ENCODE data around the gene CCDC144A. TPM values are rescaled to one million over a fixed set of nuclear protein-coding genes. Genes with fewer than 3 reads are reported as not detected.
"Not testable (repeated sequence)": the region's sequence is repeated elsewhere in the genome, so short reads cannot be mapped to it uniquely, and the experiment has no call there.

CCDC144A gene
- total RNA-seq, 1 experiment from 2014 or later, result 1.9 TPM

- no CpG with 5 or more reads among the region's 10 CpGs for WGBS (ENCODE audit: extremely low coverage, insufficient read length, low lambda C conversion rate)
Measured at GRCh38 chr17:16751224-16751923, 61.3 kb downstream of the CCDC144A start.

GRCh38 chr17:16751924-16752287, 61.9 kb downstream of the CCDC144A start:
- H3K27me3 Mint-ChIP-seq (ENCODE audit: low read depth), result peaks cover 26% of the 10 kb centered on the region
- H4K91ac ChIP-seq (ENCODE audit: insufficient read length, low read depth, low read length); H3K27ac Mint-ChIP-seq; H3K36me3 Mint-ChIP-seq (ENCODE audit: insufficient read depth in 1 of 3, low read depth in 3 of 3); H3K79me2 ChIP-seq (ENCODE audit: insufficient read depth, low read length); H3K9me3 Mint-ChIP-seq; H2AFZ ChIP-seq (ENCODE audit: low read length); H3K79me1 ChIP-seq (ENCODE audit: insufficient read depth, low read depth, low read length, poor library complexity, severe bottlenecking); H3K23me2 ChIP-seq (ENCODE audit: insufficient read length, low read depth, low read length, poor library complexity, severe bottlenecking); H2BK20ac ChIP-seq (ENCODE audit: low read depth, low read length, poor library complexity, severe bottlenecking); H3K4me1 ChIP-seq (ENCODE audit: insufficient read depth, low read length); H2BK120ac ChIP-seq (ENCODE audit: low read depth, low read length, poor library complexity, severe bottlenecking); H3K9me3 ChIP-seq (ENCODE audit: control insufficient read depth, low read depth, low read length); H3K27me3 ChIP-seq (ENCODE audit: insufficient read depth, low read length); H2BK15ac ChIP-seq (ENCODE audit: low read depth, low read length); H2BK12ac ChIP-seq (ENCODE audit: insufficient read length, low read depth, low read length); H2AK5ac ChIP-seq (ENCODE audit: insufficient read length, low read length); H3T11ph ChIP-seq (ENCODE audit: low read length); H3K14ac ChIP-seq (ENCODE audit: insufficient read depth, low read length); H3K27ac ChIP-seq (ENCODE audit: insufficient read length, low read depth, low read length); H2BK5ac ChIP-seq (ENCODE audit: insufficient read length, low read length); H3K18ac ChIP-seq (ENCODE audit: insufficient read length, low read depth, low read length); H3K4me2 ChIP-seq (ENCODE audit: insufficient read depth, insufficient read length, low read length); H4K5ac ChIP-seq (ENCODE audit: insufficient read length, low read depth, low read length); H3K4ac ChIP-seq (ENCODE audit: low read depth, low read length); H4K8ac ChIP-seq (replicated peaks; ENCODE audit: insufficient read length, low read depth, low read length); H3K9ac ChIP-seq (ENCODE audit: extremely low read depth, insufficient read length, low read length); H3K4me3 Mint-ChIP-seq; H3K56ac ChIP-seq (ENCODE audit: insufficient read length, low read depth, low read length); H3K23ac ChIP-seq (ENCODE audit: insufficient read length, low read depth, low read length); H4K20me1 ChIP-seq (ENCODE audit: control insufficient read depth, insufficient read depth, insufficient read length): not testable (repeated sequence)
- peak; percentile 33 for DNase-seq
- no CpG with 5 or more reads among the region's 10 CpGs for WGBS (ENCODE audit: extremely low coverage, insufficient read length, low lambda C conversion rate)
- peaks cover 8 to 12% of the 10 kb centered on the region in 2 experiments for H3K4me1 Mint-ChIP-seq

More at GRCh38 chr17:16751224-16751923, 61.3 kb downstream of the CCDC144A start:
- Mint-ChIP-seq H3K27me3 (ENCODE audit: low read depth) (peaks cover 28% of the 10 kb centered on the region), H3K4me1 (peaks cover 10 to 14% of the 10 kb centered on the region in 2 experiments)
- H3K4me3 Mint-ChIP-seq; H3K56ac ChIP-seq (ENCODE audit: insufficient read length, low read depth, low read length); H3K9me3 Mint-ChIP-seq; H3K36me3 Mint-ChIP-seq (ENCODE audit: insufficient read depth in 1 of 3, low read depth in 3 of 3); H2BK12ac ChIP-seq (ENCODE audit: insufficient read length, low read depth, low read length); H3K79me1 ChIP-seq (ENCODE audit: insufficient read depth, low read depth, low read length, poor library complexity, severe bottlenecking); H2BK15ac ChIP-seq (ENCODE audit: low read depth, low read length); H2BK120ac ChIP-seq (ENCODE audit: low read depth, low read length, poor library complexity, severe bottlenecking); H3K27ac Mint-ChIP-seq; H2AK5ac ChIP-seq (ENCODE audit: insufficient read length, low read length); H4K20me1 ChIP-seq (ENCODE audit: control insufficient read depth, insufficient read depth, insufficient read length); H3K79me2 ChIP-seq (ENCODE audit: insufficient read depth, low read length); H3K27ac ChIP-seq (ENCODE audit: insufficient read length, low read depth, low read length); H3K18ac ChIP-seq (ENCODE audit: insufficient read length, low read depth, low read length); H3K4me1 ChIP-seq (ENCODE audit: insufficient read depth, low read length); H3K9ac ChIP-seq (ENCODE audit: extremely low read depth, insufficient read length, low read length); H3K14ac ChIP-seq (ENCODE audit: insufficient read depth, low read length); H2AFZ ChIP-seq (ENCODE audit: low read length); H4K91ac ChIP-seq (ENCODE audit: insufficient read length, low read depth, low read length); H3K4ac ChIP-seq (ENCODE audit: low read depth, low read length); H2BK20ac ChIP-seq (ENCODE audit: low read depth, low read length, poor library complexity, severe bottlenecking); H3K23me2 ChIP-seq (ENCODE audit: insufficient read length, low read depth, low read length, poor library complexity, severe bottlenecking); H4K5ac ChIP-seq (ENCODE audit: insufficient read length, low read depth, low read length); H3K9me3 ChIP-seq (ENCODE audit: control insufficient read depth, low read depth, low read length); H2BK5ac ChIP-seq (ENCODE audit: insufficient read length, low read length); H3K23ac ChIP-seq (ENCODE audit: insufficient read length, low read depth, low read length); H3T11ph ChIP-seq (ENCODE audit: low read length); H3K27me3 ChIP-seq (ENCODE audit: insufficient read depth, low read length); H4K8ac ChIP-seq (replicated peaks; ENCODE audit: insufficient read length, low read depth, low read length); H3K4me2 ChIP-seq (ENCODE audit: insufficient read depth, insufficient read length, low read length): not testable (repeated sequence)
- TF ChIP-seq, protein P1, sequence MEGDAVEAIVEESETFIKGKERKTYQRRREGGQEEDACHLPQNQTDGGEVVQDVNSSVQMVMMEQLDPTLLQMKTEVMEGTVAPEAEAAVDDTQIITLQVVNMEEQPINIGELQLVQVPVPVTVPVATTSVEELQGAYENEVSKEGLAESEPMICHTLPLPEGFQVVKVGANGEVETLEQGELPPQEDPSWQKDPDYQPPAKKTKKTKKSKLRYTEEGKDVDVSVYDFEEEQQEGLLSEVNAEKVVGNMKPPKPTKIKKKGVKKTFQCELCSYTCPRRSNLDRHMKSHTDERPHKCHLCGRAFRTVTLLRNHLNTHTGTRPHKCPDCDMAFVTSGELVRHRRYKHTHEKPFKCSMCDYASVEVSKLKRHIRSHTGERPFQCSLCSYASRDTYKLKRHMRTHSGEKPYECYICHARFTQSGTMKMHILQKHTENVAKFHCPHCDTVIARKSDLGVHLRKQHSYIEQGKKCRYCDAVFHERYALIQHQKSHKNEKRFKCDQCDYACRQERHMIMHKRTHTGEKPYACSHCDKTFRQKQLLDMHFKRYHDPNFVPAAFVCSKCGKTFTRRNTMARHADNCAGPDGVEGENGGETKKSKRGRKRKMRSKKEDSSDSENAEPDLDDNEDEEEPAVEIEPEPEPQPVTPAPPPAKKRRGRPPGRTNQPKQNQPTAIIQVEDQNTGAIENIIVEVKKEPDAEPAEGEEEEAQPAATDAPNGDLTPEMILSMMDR (conservative IDR thresholded peaks at IDR 0.05), result peak; percentile 68
- peak; percentile 73 for DNase-seq

Measured in H9 (cell line).